Gastrocnemius medialis (tissue), 4 donors: Measurements from ENCODE around the gene MAPKAPK5.

Experiments used
- CTCF ChIP-seq, 5 experiments: fragments of 450-650 bp in 3 of 5; fragments of 200-600 bp in 2 of 5; sonication (generic) in 2 of 5; IDR thresholded peaks in 4 of 5; conservative IDR thresholded peaks in 1 of 5; 1 replicate in 4 of 5; 2 replicates in 1 of 5; pipeline ENCODE4 v1.5.1; 2016 to 2019; ENCODE audit warnings: antibody characterized with exemption in 5 of 5, mild to moderate bottlenecking in 3 of 5, moderate library complexity in 3 of 5
- POLR2A ChIP-seq, 2 donors: fragments of 450-650 bp; IDR thresholded peaks; one replicate each; pipeline ENCODE4 v1.6.1; 2017; ENCODE audit warnings: antibody characterized with exemption in 2 of 2, mild to moderate bottlenecking in 2 of 2, moderate library complexity in 2 of 2

GRCh38 chr12:111881716-111882115, 39.7 kb downstream of the MAPKAPK5 start:
- TF ChIP-seq CTCF (IDR thresholded peaks at IDR 0.05 in 4 of 5, conservative IDR thresholded peaks at IDR 0.05 in 1 of 5), result no peak
- TF ChIP-seq POLR2A (IDR thresholded peaks at IDR 0.05), result no peak
